PC-9 (cell line): ENCODE data around the gene SLC22A12. TPM values are rescaled to one million over a fixed set of nuclear protein-coding genes. Genes with fewer than 3 reads are reported as not detected.

ENCODE experiments used
- BruUV-seq: library from RNA; stranded (reverse); fragments of 400-500 nt; replicated peaks from 2 replicates; lab custom pipeline; 2021; lab: Mats Ljungman, UMichigan
- CTCF ChIA-PET: fragments of 300-600 bp; sonication (Branson Sonifier 250); formaldehyde crosslinking; loops from one replicate; lab custom pipeline; 2022; ENCODE audit warnings: antibody characterized with exemption; lab: Charles Lee
- POLR2A ChIA-PET: fragments of 300-600 bp; sonication (Branson Sonifier 250); formaldehyde crosslinking; loops from one replicate; lab custom pipeline; 2022; ENCODE audit warnings: antibody characterized with exemption; ENCODE audit not compliant: unreplicated experiment; lab: Charles Lee
- DNase-seq, 2 experiments: peaks; one replicate each; pipeline versions ENCODE4 v3.0.0 to v3.0.0-alpha.2; 2015 to 2022; ENCODE audit warnings: mixed read lengths in 1 of 2
- H2AFZ ChIP-seq: fragments of 200-600 bp; sonication (generic); 2 replicates; pipeline ENCODE4 v1.8.1; 2017; ENCODE audit warnings: antibody characterized with exemption
- H3F3A ChIP-seq: fragments of 200-600 bp; sonication (generic); 2 replicates; pipeline ENCODE4 v1.8.1; 2017; ENCODE audit warnings: antibody characterized with exemption, mild to moderate bottlenecking, low read depth; ENCODE audit not compliant: insufficient read depth
- H3K27ac ChIP-seq: fragments of 200-600 bp; sonication (generic); 2 replicates; pipeline ENCODE4 v1.6.1; 2016; ENCODE audit warnings: mixed run types
- H3K27me3 ChIP-seq: fragments of 200-600 bp; sonication (generic); 2 replicates; pipeline ENCODE4 v1.6.1; 2016; ENCODE audit warnings: low read depth, mixed run types; ENCODE audit not compliant: insufficient read depth
- H3K36me3 ChIP-seq: fragments of 200-600 bp; sonication (generic); 2 replicates; pipeline ENCODE4 v1.6.1; 2016; ENCODE audit warnings: low read depth, mixed run types
- H3K4me1 ChIP-seq: fragments of 200-600 bp; sonication (generic); replicated peaks from 2 replicates; pipeline ENCODE4 v1.6.1; 2016; ENCODE audit warnings: mixed run types; ENCODE audit not compliant: insufficient read depth
- H3K4me2 ChIP-seq: fragments of 200-600 bp; sonication (generic); 2 replicates; pipeline ENCODE4 v1.6.1; 2017; ENCODE audit warnings: mixed run types
- H3K4me3 ChIP-seq: fragments of 200-600 bp; sonication (generic); 2 replicates; pipeline ENCODE4 v1.6.1; 2016; ENCODE audit warnings: mixed run types
- H3K79me2 ChIP-seq: fragments of 200-600 bp; sonication (generic); 2 replicates; pipeline ENCODE4 v1.6.1; 2017; ENCODE audit warnings: low read depth, mixed run types
- H3K9me2 ChIP-seq: fragments of 200-600 bp; sonication (generic); 2 replicates; pipeline ENCODE4 v1.8.1; 2017; ENCODE audit warnings: mild to moderate bottlenecking; ENCODE audit not compliant: insufficient read depth
- H3K9me3 ChIP-seq: fragments of 200-600 bp; sonication (generic); 2 replicates; pipeline ENCODE4 v1.8.1; 2016; ENCODE audit warnings: low read depth; ENCODE audit not compliant: insufficient read depth
- H4K20me1 ChIP-seq: fragments of 200-600 bp; sonication (generic); 2 replicates; pipeline ENCODE4 v1.8.1; 2017; ENCODE audit not compliant: insufficient read depth
- CTCF ChIP-seq: fragments of 200-600 bp; sonication (generic); conservative IDR thresholded peaks from 2 replicates; pipeline ENCODE4 v1.6.1; 2017; ENCODE audit warnings: mixed run types, antibody characterized with exemption, mild to moderate bottlenecking, moderate library complexity
- EZH2 ChIP-seq: fragments of 200-600 bp; sonication (generic); IDR thresholded peaks from 2 replicates; pipeline ENCODE4 v1.8.0; 2017; ENCODE audit warnings: antibody characterized with exemption, low read depth
- intact Hi-C: fragments of 100-400 bp; cut with micrococcal nuclease; formaldehyde crosslinking; loops from one replicate; pipeline ENCODE4 v1.10.0; 2022; ENCODE audit not compliant: unreplicated experiment
- total RNA-seq: library from RNA; stranded (reverse); gene quantifications from 2 replicates; pipeline ENCODE4 v1.2.3, GENCODE V29; 2021

SLC22A12 gene
- total RNA-seq, 1 experiment from 2014 or later = not detected

- no peak overlapping the region for H3K4me2 ChIP-seq
- no peak overlapping the region for H2AFZ ChIP-seq
- H4K20me1 ChIP-seq = no peaks in the 10 kb centered on the region; the same call in 1 of the 2 replicates
- no peaks in the 10 kb centered on the region for H3K4me1 ChIP-seq
- H3K36me3 ChIP-seq = no peaks in the 10 kb centered on the region
- TF ChIP-seq CTCF (no peak), EZH2 (no peak)
- no peak overlapping the region for H3K4me3 ChIP-seq
- H3K9me3 ChIP-seq = no peaks in the 10 kb centered on the region
- no TSS peak for BruUV-seq
- no peaks in the 10 kb centered on the region for H3K9me2 ChIP-seq
- POLR2A ChIA-PET = no interaction called here
- no peaks in the 10 kb centered on the region for H3K79me2 ChIP-seq
- intact Hi-C loops = no loop called here
- H3K27me3 ChIP-seq = peaks cover 74% of the 10 kb centered on the region
- CTCF ChIA-PET = interaction anchor here (0.6 kb wide), 1 partner anchor 116 kb away, joined by 3 read pairs; no protein-coding TSS in a partner anchor
- H3F3A ChIP-seq = no peaks in the 10 kb centered on the region
- no peak overlapping the region for H3K27ac ChIP-seq
- DNase-seq = no peak
Observed at GRCh38 chr11:64602466-64603070, 11.5 kb downstream of the SLC22A12 start.

- no peaks in the 10 kb centered on the region for H3F3A ChIP-seq
- intact Hi-C loops = no loop called here
- no peak for DNase-seq
- ChIA-PET POLR2A (no interaction called here), CTCF (interaction anchor here (0.6 kb wide), 1 partner anchor 117 kb away, joined by 3 read pairs; no protein-coding TSS in a partner anchor)
- H3K4me3 ChIP-seq = no peak overlapping the region
- peaks cover 74% of the 10 kb centered on the region for H3K27me3 ChIP-seq
- no peak overlapping the region for H3K4me2 ChIP-seq
- no peaks in the 10 kb centered on the region for H3K9me3 ChIP-seq
- no peaks in the 10 kb centered on the region for H3K4me1 ChIP-seq
- H4K20me1 ChIP-seq = no peaks in the 10 kb centered on the region; the same call in 1 of the 2 replicates
- H3K79me2 ChIP-seq = no peaks in the 10 kb centered on the region
- no peak overlapping the region for H2AFZ ChIP-seq
- no peak overlapping the region for H3K27ac ChIP-seq
- TF ChIP-seq EZH2 = no peak
- TF ChIP-seq CTCF = no peak
- no peaks in the 10 kb centered on the region for H3K36me3 ChIP-seq
- no TSS peak for BruUV-seq
- H3K9me2 ChIP-seq = no peaks in the 10 kb centered on the region
Observed at GRCh38 chr11:64603411-64604110, 12.5 kb downstream of the SLC22A12 start.

GRCh38 chr11:64604458-64605243, 13.6 kb downstream of the SLC22A12 start:
- Histone ChIP-seq H3K4me1 (no peaks in the 10 kb centered on the region), H3K9me3 (no peaks in the 10 kb centered on the region), H3K9me2 (no peaks in the 10 kb centered on the region), H3K4me3 (no peak overlapping the region), H4K20me1 (no peaks in the 10 kb centered on the region; the same call in 1 of the 2 replicates), H3K4me2 (no peak overlapping the region), H2AFZ (no peak overlapping the region), H3K36me3 (no peaks in the 10 kb centered on the region), H3K27me3 (peaks cover 77% of the 10 kb centered on the region), H3K27ac (no peak overlapping the region), H3F3A (no peaks in the 10 kb centered on the region), H3K79me2 (no peaks in the 10 kb centered on the region)
- no peak for DNase-seq
- BruUV-seq = no TSS peak
- CTCF ChIA-PET = no interaction called here
- TF ChIP-seq CTCF (no peak), EZH2 (no peak)
- POLR2A ChIA-PET = no interaction called here
- intact Hi-C loops = no loop called here
